Sigmoid colon (tissue), 4 donors: ENCODE results near the gene PCSK9.
"Not testable (repeated sequence)": the region's sequence is repeated elsewhere in the genome, so short reads cannot be mapped to it uniquely, and the experiment has no call there.

Source experiments
- EP300 ChIP-seq, 4 donors: sonication (generic); formaldehyde crosslinking; IDR thresholded peaks; one replicate each; pipeline ENCODE4 v1.6.1; 2017; ENCODE audit warnings: antibody characterized with exemption in 4 of 4
- TF ChIP-seq, protein P1 (sequence below), 4 experiments: fragments of 450-650 bp in 3 of 4; fragments of 200-600 bp in 1 of 4; IDR thresholded peaks; one replicate each; pipeline ENCODE4 v1.5.1; 2016 to 2019; ENCODE audit warnings: antibody characterized with exemption in 4 of 4, mild to moderate bottlenecking in 3 of 4, moderate library complexity in 2 of 4

DNA sequence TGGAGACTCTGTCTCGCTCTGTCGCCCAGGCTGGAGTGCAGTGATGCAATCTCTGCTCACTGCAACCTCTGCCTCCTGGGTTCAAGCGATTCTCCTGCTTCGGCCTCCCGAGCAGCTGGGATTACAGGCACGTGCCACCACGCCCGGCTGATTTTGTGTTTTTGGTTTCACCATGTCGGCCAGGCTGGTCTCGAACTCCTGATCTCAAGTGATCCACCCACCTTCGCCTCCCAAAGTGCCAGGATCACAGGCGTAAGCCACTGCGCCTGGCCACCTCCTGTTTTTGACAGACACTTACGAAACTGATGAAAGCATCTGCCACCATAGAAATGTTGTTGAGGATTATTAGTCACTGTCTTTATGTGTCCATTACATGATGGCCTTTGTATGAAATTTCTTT, 69.7 kb downstream of the PCSK9 start:
- TF ChIP-seq, protein P1, sequence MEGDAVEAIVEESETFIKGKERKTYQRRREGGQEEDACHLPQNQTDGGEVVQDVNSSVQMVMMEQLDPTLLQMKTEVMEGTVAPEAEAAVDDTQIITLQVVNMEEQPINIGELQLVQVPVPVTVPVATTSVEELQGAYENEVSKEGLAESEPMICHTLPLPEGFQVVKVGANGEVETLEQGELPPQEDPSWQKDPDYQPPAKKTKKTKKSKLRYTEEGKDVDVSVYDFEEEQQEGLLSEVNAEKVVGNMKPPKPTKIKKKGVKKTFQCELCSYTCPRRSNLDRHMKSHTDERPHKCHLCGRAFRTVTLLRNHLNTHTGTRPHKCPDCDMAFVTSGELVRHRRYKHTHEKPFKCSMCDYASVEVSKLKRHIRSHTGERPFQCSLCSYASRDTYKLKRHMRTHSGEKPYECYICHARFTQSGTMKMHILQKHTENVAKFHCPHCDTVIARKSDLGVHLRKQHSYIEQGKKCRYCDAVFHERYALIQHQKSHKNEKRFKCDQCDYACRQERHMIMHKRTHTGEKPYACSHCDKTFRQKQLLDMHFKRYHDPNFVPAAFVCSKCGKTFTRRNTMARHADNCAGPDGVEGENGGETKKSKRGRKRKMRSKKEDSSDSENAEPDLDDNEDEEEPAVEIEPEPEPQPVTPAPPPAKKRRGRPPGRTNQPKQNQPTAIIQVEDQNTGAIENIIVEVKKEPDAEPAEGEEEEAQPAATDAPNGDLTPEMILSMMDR (IDR thresholded peaks at IDR 0.05), result not testable (repeated sequence)
- not testable (repeated sequence) for TF ChIP-seq EP300 (IDR thresholded peaks at IDR 0.05)
